H1 (cell line): ENCODE results near the gene RSAD2. TPM values are rescaled to one million over a fixed set of nuclear protein-coding genes. Genes with fewer than 3 reads are reported as not detected.

Experiments
- CTCF ChIA-PET: fragments of 300-600 bp; sonication (Branson Sonifier 250); formaldehyde crosslinking; loops from one replicate; lab custom pipeline; 2021; ENCODE audit not compliant: partially characterized antibody; lab: Charles Lee
- POLR2A ChIA-PET: fragments of 300-600 bp; sonication (Branson Sonifier 250); formaldehyde crosslinking; loops from one replicate; lab custom pipeline; 2021; ENCODE audit warnings: inconsistent platforms; ENCODE audit not compliant: partially characterized antibody; lab: Charles Lee
- DNase-seq, 2 experiments: peaks; one replicate each; pipeline versions ENCODE4 v3.0.0 to v3.0.0-alpha.2; 2010 to 2022; ENCODE audit warnings: low spot score in 2 of 2, low read depth in 1 of 2, mixed read lengths in 1 of 2
- FAIRE-seq: peaks from 2 replicates; lab custom pipeline; 2011; peaks lifted over from hg19 to GRCh38; lab: Jason Lieb, UNC
- H2AFZ ChIP-seq: 2 replicates; pipeline ENCODE4 v1.8.1; 2012; ENCODE audit warnings: low read length, inconsistent platforms
- H2AK5ac ChIP-seq: 2 replicates; pipeline ENCODE4 v1.6.1; 2013; ENCODE audit warnings: low read depth, low read length
- H2BK120ac ChIP-seq: replicated peaks from 2 replicates; pipeline ENCODE3; 2013; ENCODE audit warnings: low read depth, low read length, inconsistent platforms
- H2BK12ac ChIP-seq: 2 replicates; pipeline ENCODE4 v1.6.1; 2013; ENCODE audit warnings: low read depth, low read length
- H2BK15ac ChIP-seq: 2 replicates; pipeline ENCODE4 v1.6.1; 2013; ENCODE audit warnings: low read length
- H2BK20ac ChIP-seq: 2 replicates; pipeline ENCODE4 v1.6.1; 2013; ENCODE audit warnings: low read length
- H2BK5ac ChIP-seq: 2 replicates; pipeline ENCODE4 v1.6.1; 2013; ENCODE audit warnings: low read depth, low read length
- H3K14ac ChIP-seq: 2 replicates; pipeline ENCODE4 v1.6.1; 2013; ENCODE audit warnings: inconsistent platforms; ENCODE audit not compliant: insufficient read length
- H3K18ac ChIP-seq: 2 replicates; pipeline ENCODE4 v1.6.1; 2013; ENCODE audit warnings: low read length; ENCODE audit errors: extremely low read depth
- H3K23ac ChIP-seq: 2 replicates; pipeline ENCODE4 v1.6.1; 2013; ENCODE audit warnings: inconsistent platforms; ENCODE audit not compliant: insufficient read length
- H3K23me2 ChIP-seq: 2 replicates; pipeline ENCODE4 v1.6.1; 2013; ENCODE audit warnings: low read depth, low read length
- H3K27ac ChIP-seq: 2 replicates; pipeline ENCODE4 v1.6.1; 2011; ENCODE audit warnings: low read depth, low read length, inconsistent platforms
- H3K27me3 ChIP-seq, 4 experiments: replicated peaks in 1 of 4; 1 replicate in 1 of 4; 2 replicates in 3 of 4; pipeline versions ENCODE4 v1.6.1 to v1.8.1; 2011 to 2013; ENCODE audit warnings: low read length in 3 of 4, mild to moderate bottlenecking in 3 of 4, inconsistent platforms in 2 of 4, mixed read lengths in 2 of 4, moderate library complexity in 1 of 4; ENCODE audit not compliant: control insufficient read depth in 3 of 4, insufficient read depth in 3 of 4; ENCODE audit errors: extremely low read depth in 1 of 4
- H3K36me3 ChIP-seq, 4 experiments: 2 replicates each; pipeline versions ENCODE4 v1.6.1 to v1.8.1; 2011 to 2013; ENCODE audit warnings: mild to moderate bottlenecking in 4 of 4, low read length in 3 of 4, moderate library complexity in 2 of 4, control low read depth in 1 of 4, inconsistent platforms in 1 of 4; ENCODE audit not compliant: insufficient read depth in 4 of 4, control insufficient read depth in 2 of 4
- H3K4ac ChIP-seq: replicated peaks from 2 replicates; pipeline ENCODE3; 2013; ENCODE audit warnings: low read length, low read depth, mixed read lengths, inconsistent platforms; ENCODE audit not compliant: insufficient read length
- H3K4me1 ChIP-seq, 4 experiments: replicated peaks in 1 of 4; 1 replicate in 1 of 4; 2 replicates in 3 of 4; pipeline versions ENCODE4 v1.6.1 to v1.8.1; 2011 to 2013; ENCODE audit warnings: low read length in 3 of 4, inconsistent platforms in 2 of 4, mixed read lengths in 1 of 4; ENCODE audit not compliant: insufficient read depth in 4 of 4, control insufficient read depth in 3 of 4
- H3K4me2 ChIP-seq, 2 experiments: 2 replicates each; pipeline versions ENCODE4 v1.6.1 to v1.8.1; 2011 to 2013; ENCODE audit warnings: low read depth in 2 of 2, low read length in 2 of 2, control low read depth in 1 of 2, inconsistent platforms in 1 of 2, mild to moderate bottlenecking in 1 of 2; ENCODE audit not compliant: insufficient read depth in 1 of 2
- H3K4me3 ChIP-seq, 4 experiments: fragments of 200-600, 300-600 bp in 1 of 4; sonication (generic), shearing (Covaris generic), sonication (Bioruptor Twin) in 1 of 4; 2 replicates each; pipeline versions ENCODE4 v1.5.1 to v1.8.1; 2011 to 2016; ENCODE audit warnings: low read length in 4 of 4, low read depth in 3 of 4, control low read depth in 2 of 4, inconsistent platforms in 2 of 4, mild to moderate bottlenecking in 2 of 4, mixed read lengths in 1 of 4, moderate library complexity in 1 of 4; ENCODE audit not compliant: insufficient read depth in 2 of 4; ENCODE audit errors: extremely low read depth in 1 of 4
- H3K56ac ChIP-seq: replicated peaks from 2 replicates; pipeline ENCODE3; 2013; ENCODE audit warnings: low read depth, mild to moderate bottlenecking, mixed read lengths, low read length, inconsistent platforms; ENCODE audit not compliant: insufficient read length
- H3K79me1 ChIP-seq: 2 replicates; pipeline ENCODE4 v1.6.1; 2013; ENCODE audit warnings: low read depth, low read length, control low read depth
- H3K79me2 ChIP-seq, 2 experiments: 2 replicates each; pipeline versions ENCODE4 v1.6.1 to v1.8.1; 2012 to 2013; ENCODE audit warnings: low read length in 2 of 2, mild to moderate bottlenecking in 2 of 2, inconsistent platforms in 1 of 2; ENCODE audit not compliant: insufficient read depth in 2 of 2, control insufficient read depth in 1 of 2
- H3K9ac ChIP-seq, 4 experiments: replicated peaks in 1 of 4; 1 replicate in 1 of 4; 2 replicates in 3 of 4; pipeline versions ENCODE4 v1.6.1 to v1.8.1; 2011 to 2013; ENCODE audit warnings: low read depth in 3 of 4, low read length in 3 of 4, control low read depth in 2 of 4, mild to moderate bottlenecking in 2 of 4, moderate library complexity in 2 of 4, inconsistent platforms in 1 of 4; ENCODE audit errors: extremely low read depth in 1 of 4
- H3K9me3 ChIP-seq, 2 experiments: 2 replicates each; pipeline versions ENCODE4 v1.6.1 to v1.8.1; 2012 to 2013; ENCODE audit warnings: mild to moderate bottlenecking in 2 of 2, moderate library complexity in 2 of 2, control low read depth in 1 of 2, inconsistent platforms in 1 of 2, low read depth in 1 of 2, low read length in 1 of 2, mixed read lengths in 1 of 2; ENCODE audit not compliant: insufficient read depth in 2 of 2
- H4K20me1 ChIP-seq, 2 experiments: replicated peaks in 1 of 2; 2 replicates each; pipeline versions ENCODE3 to v1.8.1; 2011 to 2013; ENCODE audit warnings: inconsistent platforms in 2 of 2, low read length in 2 of 2, mild to moderate bottlenecking in 1 of 2; ENCODE audit not compliant: insufficient read depth in 2 of 2, control insufficient read depth in 1 of 2
- H4K5ac ChIP-seq: 2 replicates; pipeline ENCODE4 v1.6.1; 2013; ENCODE audit warnings: low read length, low read depth, mixed read lengths, inconsistent platforms; ENCODE audit not compliant: insufficient read length
- H4K8ac ChIP-seq: 2 replicates; pipeline ENCODE4 v1.8.0; 2013; ENCODE audit warnings: mild to moderate bottlenecking, moderate library complexity, low read length, inconsistent platforms; ENCODE audit not compliant: insufficient read depth; ENCODE audit errors: extremely low read depth
- H4K91ac ChIP-seq: replicated peaks from 2 replicates; pipeline ENCODE3; 2013; ENCODE audit warnings: low read length, mixed read lengths, inconsistent platforms; ENCODE audit not compliant: insufficient read length
- CTCF ChIP-seq, 3 experiments: IDR thresholded peaks; 1 replicate in 2 of 3; 2 replicates in 1 of 3; pipeline versions ENCODE4 v1.5.1 to v1.6.1; 2011; ENCODE audit warnings: low read length in 3 of 3, mild to moderate bottlenecking in 3 of 3, inconsistent platforms in 2 of 3, low read depth in 1 of 3, moderate library complexity in 1 of 3; ENCODE audit not compliant: insufficient read depth in 1 of 3; ENCODE audit errors: control extremely low read depth in 1 of 3
- SIRT6 ChIP-seq: IDR thresholded peaks from one replicate; pipeline ENCODE4 v1.7.1; 2012; ENCODE audit warnings: low read length, inconsistent platforms
- WGBS, 2 experiments: shearing (Covaris generic) in 1 of 2; methylation state at CpG; one replicate each; pipeline versions ENCODE4 v1.1.6 to v1.1.7; 2013 to 2015; ENCODE audit warnings: low lambda C conversion rate in 2 of 2, mixed read lengths in 2 of 2, inconsistent platforms in 1 of 2, low coverage in 1 of 2, missing lambda C conversion rate in 1 of 2; ENCODE audit not compliant: insufficient replicate concordance in 2 of 2, insufficient coverage in 1 of 2, insufficient read length in 1 of 2; ENCODE audit errors: extremely low coverage in 1 of 2, missing lambda C conversion rate in 1 of 2; 5-methylcytosine and 5-hydroxymethylcytosine counted together
- polyA plus RNA-seq, 7 experiments: library from polyadenylated mRNA; depleted of rRNA in 3 of 7; stranded (reverse) in 5 of 7; unstranded in 2 of 7; fragments of >200 nt in 5 of 7; fragments of 200-250 nt in 2 of 7; gene quantifications; 1 replicate in 5 of 7; 2 replicates in 1 of 7; 4 replicates in 1 of 7; pipeline versions ENCODE4 v1.2.1 to v1.2.3, GENCODE V29; 2011 to 2013; ENCODE audit warnings: missing spikeins in 2 of 7, mixed read lengths in 2 of 7
- total RNA-seq: library from RNA; stranded (reverse); fragmentation: NEBNext Ultra II Directional; extraction: Animal tissue kit (Norgen Biotek cat#: 25700); gene quantifications from 2 replicates; pipeline ENCODE4 v1.2.1, GENCODE V29; 2021

RSAD2 gene
- total and polyA plus RNA-seq, 2 of the 8 experiments (the other 6 are each of a cell fraction or from before 2014, with no cell fraction given): not detected

GRCh38 chr2:6930923-6931647 lies 53.5 kb downstream of the RSAD2 start:
- H3K23me2 ChIP-seq: no peaks in the 10 kb centered on the region
- H3K18ac ChIP-seq: no peak overlapping the region; the same call in 1 of the 2 replicates
- POLR2A ChIA-PET: no interaction called here
- no peak overlapping the region for H4K8ac ChIP-seq
- FAIRE-seq: no peak
- peak in 1 of 2 experiments; percentile 42 for DNase-seq
- peaks cover 0 to 5% (median 2%) of the 10 kb centered on the region in 4 experiments; a peak in 4 of 7 replicates for H3K4me1 ChIP-seq
- H2AFZ ChIP-seq: no peak overlapping the region
- H2BK20ac ChIP-seq: no peak overlapping the region
- no peak overlapping the region for H3K4me2 ChIP-seq
- no peak for TF ChIP-seq SIRT6
- TF ChIP-seq CTCF (IDR thresholded peaks at IDR 0.05; ENCODE audit: control extremely low read depth in 1 of 3, insufficient read depth in 1 of 3, low read depth in 1 of 3, low read length in 3 of 3): peak in 1 of 3 experiments; percentile 2; a peak in 1 of 4 replicates
- TF ChIP-seq, all 59 proteins: peak for 1
- CTCF ChIA-PET: interaction anchor here (0.7 to 1.6 kb wide), 5 partner anchors 8 to 262 kb away, joined by 3 to 4 read pairs (median 3); no protein-coding TSS in a partner anchor
- Histone ChIP-seq H2BK12ac (no peak overlapping the region), H3K27me3 (no peaks in the 10 kb centered on the region), H3K23ac (no peak overlapping the region), H3K79me2 (peaks cover 0 to 13% of the 10 kb centered on the region in 2 experiments; a peak in 2 of 4 replicates), H3K14ac (no peak overlapping the region), H3K9ac (no peak overlapping the region), H4K5ac (no peak overlapping the region), H3K79me1 (no peaks in the 10 kb centered on the region), H4K91ac (no peak overlapping the region), H3K27ac (no peak overlapping the region), H3K4ac (no peak overlapping the region), H3K56ac (no peak overlapping the region), H3K4me3 (no peak overlapping the region), H4K20me1 (peaks cover 3 to 5% of the 10 kb centered on the region in 2 experiments), H2BK120ac (no peak overlapping the region), H3K36me3 (no peaks in the 10 kb centered on the region; a peak in 1 of 8 replicates), H3K9me3 (no peaks in the 10 kb centered on the region), H2BK15ac (no peak overlapping the region), H2AK5ac (no peak overlapping the region), H2BK5ac (no peak overlapping the region)
- 77% methylated on average over 4 of the region's 4 CpGs; no CpG with 5 or more reads in 1 of the 2 experiments for WGBS, 2 experiments
